Breast epithelium (tissue), 4 donors: ENCODE data around the gene SCG5. TPM values are rescaled to one million over a fixed set of nuclear protein-coding genes. Genes with fewer than 3 reads are reported as not detected.

Experiments
- DNase-seq, 2 donors: peaks; one replicate each; pipeline ENCODE4 v3.0.0-alpha.2; 2019; ENCODE audit warnings: low spot score in 2 of 2
- H3K27ac ChIP-seq, 2 donors: fragments of 200-600 bp; sonication (generic) in 1 of 2; one replicate each; pipeline ENCODE4 v1.5.1; 2016 to 2019; ENCODE audit warnings: mild to moderate bottlenecking in 1 of 2
- H3K27me3 ChIP-seq, 2 donors: fragments of 200-600 bp; sonication (generic) in 1 of 2; one replicate each; pipeline versions ENCODE4 v1.5.1 to v1.6.0; 2017 to 2019; ENCODE audit warnings: control low read depth in 1 of 2, mild to moderate bottlenecking in 1 of 2
- H3K36me3 ChIP-seq: fragments of 200-600 bp; one replicate; pipeline ENCODE4 v1.5.1; 2019
- H3K4me1 ChIP-seq, 2 donors: fragments of 200-600 bp; sonication (generic); one replicate each; pipeline ENCODE4 v1.5.1; 2016 to 2019; ENCODE audit warnings: control low read depth in 1 of 2
- H3K4me3 ChIP-seq, 3 donors: fragments of 200-600 bp; sonication (generic); 1 replicate in 2 of 3; 2 replicates in 1 of 3; pipeline ENCODE4 v1.5.1; 2016 to 2019; ENCODE audit warnings: mild to moderate bottlenecking in 3 of 3, moderate library complexity in 2 of 3
- H3K9me3 ChIP-seq, 2 donors: fragments of 200-600 bp; sonication (generic) in 1 of 2; one replicate each; pipeline ENCODE4 v1.5.1; 2016 to 2019; ENCODE audit warnings: control low read depth in 1 of 2
- POLR2A ChIP-seq: fragments of 450-650 bp; IDR thresholded peaks from one replicate; pipeline ENCODE4 v1.6.1; 2016; ENCODE audit warnings: antibody characterized with exemption, mild to moderate bottlenecking, moderate library complexity
- POLR2AphosphoS5 ChIP-seq, 3 donors: sonication (generic); formaldehyde crosslinking; IDR thresholded peaks; one replicate each; pipeline ENCODE4 v1.6.1; 2017; ENCODE audit warnings: antibody characterized with exemption in 3 of 3
- intact Hi-C: fragments of 100-400 bp; cut with DNase I; formaldehyde crosslinking; loops from one replicate; pipeline ENCODE4 v1.15.1; 2023; ENCODE audit warnings: low total_unique reads
- total RNA-seq, 3 donors: library from RNA; depleted of rRNA; stranded (reverse); fragments of >200 nt; gene quantifications; one replicate each; pipeline ENCODE4 v1.1.0, GENCODE V29; 2016
- TF ChIP-seq, protein P1 (sequence below), 3 donors: fragments of 450-650 bp; IDR thresholded peaks; one replicate each; pipeline ENCODE4 v1.5.1; 2016 to 2017; ENCODE audit warnings: antibody characterized with exemption in 3 of 3, mild to moderate bottlenecking in 3 of 3, moderate library complexity in 3 of 3

SCG5 gene
- total RNA-seq, 3 donors from 2014 or later = 5.0 to 11.1 TPM; not detected in 1

DNA sequence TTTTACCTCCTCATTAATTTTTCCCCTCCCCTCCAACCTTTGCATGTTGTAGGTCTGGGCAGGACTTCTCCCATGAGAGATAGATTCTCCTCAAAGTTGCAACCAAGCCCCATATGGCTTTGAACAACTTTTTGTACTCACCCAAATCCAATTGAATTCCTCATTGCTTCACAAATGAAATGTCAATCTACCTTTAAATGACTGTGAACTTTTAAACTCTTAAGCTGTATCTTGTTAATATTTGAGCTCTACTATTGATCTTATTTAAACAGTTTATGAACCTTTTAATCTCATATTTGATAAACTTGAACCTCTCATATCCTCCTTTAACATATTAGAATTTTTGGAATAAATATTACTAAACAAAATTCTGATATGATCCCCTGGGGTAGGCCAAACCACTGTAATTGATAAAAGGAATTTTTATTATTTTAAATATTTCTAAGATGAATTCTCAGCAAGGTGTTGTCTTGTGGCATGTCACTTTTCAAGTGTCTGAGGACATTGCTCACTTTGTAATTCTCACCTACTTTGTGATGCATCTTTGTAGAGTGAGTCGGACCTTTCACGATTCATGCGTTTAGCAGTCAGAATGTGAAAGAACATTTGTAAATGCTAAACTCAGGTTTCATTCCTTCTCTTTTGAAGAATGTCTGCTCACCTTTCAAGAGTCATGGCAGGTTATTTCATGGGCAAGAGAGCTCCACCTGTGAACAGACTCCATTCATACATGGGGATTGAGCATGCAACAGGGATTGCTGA is 52.9 kb downstream of the SCG5 start:
- no peaks in the 10 kb centered on the region for H3K36me3 ChIP-seq
- H3K9me3 ChIP-seq = no peaks in the 10 kb centered on the region
- TF ChIP-seq POLR2AphosphoS5 (IDR thresholded peaks at IDR 0.05) (no peak), POLR2A (no peak)
- TF ChIP-seq, protein P1, sequence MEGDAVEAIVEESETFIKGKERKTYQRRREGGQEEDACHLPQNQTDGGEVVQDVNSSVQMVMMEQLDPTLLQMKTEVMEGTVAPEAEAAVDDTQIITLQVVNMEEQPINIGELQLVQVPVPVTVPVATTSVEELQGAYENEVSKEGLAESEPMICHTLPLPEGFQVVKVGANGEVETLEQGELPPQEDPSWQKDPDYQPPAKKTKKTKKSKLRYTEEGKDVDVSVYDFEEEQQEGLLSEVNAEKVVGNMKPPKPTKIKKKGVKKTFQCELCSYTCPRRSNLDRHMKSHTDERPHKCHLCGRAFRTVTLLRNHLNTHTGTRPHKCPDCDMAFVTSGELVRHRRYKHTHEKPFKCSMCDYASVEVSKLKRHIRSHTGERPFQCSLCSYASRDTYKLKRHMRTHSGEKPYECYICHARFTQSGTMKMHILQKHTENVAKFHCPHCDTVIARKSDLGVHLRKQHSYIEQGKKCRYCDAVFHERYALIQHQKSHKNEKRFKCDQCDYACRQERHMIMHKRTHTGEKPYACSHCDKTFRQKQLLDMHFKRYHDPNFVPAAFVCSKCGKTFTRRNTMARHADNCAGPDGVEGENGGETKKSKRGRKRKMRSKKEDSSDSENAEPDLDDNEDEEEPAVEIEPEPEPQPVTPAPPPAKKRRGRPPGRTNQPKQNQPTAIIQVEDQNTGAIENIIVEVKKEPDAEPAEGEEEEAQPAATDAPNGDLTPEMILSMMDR (IDR thresholded peaks at IDR 0.05) = no peak
- intact Hi-C loops = no loop called here
- H3K27me3 ChIP-seq = no peaks in the 10 kb centered on the region
- no peak for DNase-seq
- H3K27ac ChIP-seq = no peak overlapping the region
- H3K4me3 ChIP-seq = no peak overlapping the region
- no peaks in the 10 kb centered on the region for H3K4me1 ChIP-seq

DNA sequence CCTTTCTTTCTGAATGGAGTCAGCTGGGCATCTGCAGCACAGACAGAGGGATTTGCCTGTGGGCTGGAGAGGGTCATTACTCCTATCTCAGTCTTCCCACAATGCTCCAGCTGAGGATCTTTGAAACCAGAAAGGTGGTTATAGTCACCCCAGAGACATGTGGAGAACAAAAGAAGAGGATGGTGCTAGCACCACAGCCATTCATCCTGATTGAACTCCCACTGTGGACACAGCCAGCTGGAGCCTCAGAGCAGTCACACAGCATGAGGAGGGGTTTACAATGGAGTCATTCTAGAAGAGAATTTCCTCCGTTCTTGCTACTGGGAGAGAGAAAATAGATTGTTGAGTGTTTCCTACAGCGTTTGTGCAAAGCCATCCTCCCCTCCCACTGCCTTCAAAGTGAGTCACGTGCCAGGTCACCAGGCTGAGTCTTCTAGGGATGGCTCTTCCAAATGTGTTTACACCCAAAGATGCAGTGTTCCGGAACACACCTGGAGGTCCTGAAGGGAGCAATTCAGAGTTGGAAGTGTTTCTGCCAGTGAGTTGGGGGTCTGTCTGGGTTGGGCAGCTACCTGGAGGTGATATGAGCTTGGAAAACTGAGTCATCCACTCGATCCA is 57.4 kb downstream of the SCG5 start:
- Histone ChIP-seq H3K9me3 (no peaks in the 10 kb centered on the region), H3K4me3 (no peak overlapping the region), H3K36me3 (no peaks in the 10 kb centered on the region), H3K4me1 (no peaks in the 10 kb centered on the region), H3K27me3 (no peaks in the 10 kb centered on the region), H3K27ac (no peak overlapping the region)
- TF ChIP-seq POLR2AphosphoS5 (IDR thresholded peaks at IDR 0.05) (no peak), POLR2A (no peak)
- TF ChIP-seq, protein P1 (IDR thresholded peaks at IDR 0.05) = no peak
- intact Hi-C loops = no loop called here
- DNase-seq = no peak

- H3K27ac ChIP-seq = no peak overlapping the region
- no peaks in the 10 kb centered on the region for H3K9me3 ChIP-seq
- H3K36me3 ChIP-seq = no peaks in the 10 kb centered on the region
- no peaks in the 10 kb centered on the region for H3K4me1 ChIP-seq
- H3K4me3 ChIP-seq = no peak overlapping the region
- TF ChIP-seq POLR2A (no peak), POLR2AphosphoS5 (IDR thresholded peaks at IDR 0.05) (no peak)
- TF ChIP-seq, protein P1 (IDR thresholded peaks at IDR 0.05) = no peak
- H3K27me3 ChIP-seq = no peaks in the 10 kb centered on the region
- DNase-seq = no peak
- intact Hi-C loops = no loop called here
These were observed 59.1 kb downstream of the SCG5 start for GRCh38 chr15:32700501-32701150.

GRCh38 chr15:32701863-32702262 is 60.4 kb downstream of the SCG5 start:
- TF ChIP-seq, protein P1 (IDR thresholded peaks at IDR 0.05) = no peak
- TF ChIP-seq POLR2AphosphoS5 (IDR thresholded peaks at IDR 0.05) = no peak
- TF ChIP-seq POLR2A = no peak
- no peak overlapping the region for H3K27ac ChIP-seq
- H3K36me3 ChIP-seq = no peaks in the 10 kb centered on the region
- H3K27me3 ChIP-seq = no peaks in the 10 kb centered on the region
- no peak for DNase-seq
- no peaks in the 10 kb centered on the region for H3K9me3 ChIP-seq
- H3K4me3 ChIP-seq = no peak overlapping the region
- H3K4me1 ChIP-seq = no peaks in the 10 kb centered on the region
- intact Hi-C loops = no loop called here
